ENCODE data around the gene SLC16A3. TPM values are rescaled to one million over a fixed set of nuclear protein-coding genes. Genes with fewer than 3 reads are reported as not detected.

The SLC16A3 gene
- total and polyA plus RNA-seq, 9 of the 15 experiments (the other 6 are each of a cell fraction or from before 2014, with no cell fraction given) = 0.11 to 5.4 (median 1.2) TPM; not detected in 2

DNA sequence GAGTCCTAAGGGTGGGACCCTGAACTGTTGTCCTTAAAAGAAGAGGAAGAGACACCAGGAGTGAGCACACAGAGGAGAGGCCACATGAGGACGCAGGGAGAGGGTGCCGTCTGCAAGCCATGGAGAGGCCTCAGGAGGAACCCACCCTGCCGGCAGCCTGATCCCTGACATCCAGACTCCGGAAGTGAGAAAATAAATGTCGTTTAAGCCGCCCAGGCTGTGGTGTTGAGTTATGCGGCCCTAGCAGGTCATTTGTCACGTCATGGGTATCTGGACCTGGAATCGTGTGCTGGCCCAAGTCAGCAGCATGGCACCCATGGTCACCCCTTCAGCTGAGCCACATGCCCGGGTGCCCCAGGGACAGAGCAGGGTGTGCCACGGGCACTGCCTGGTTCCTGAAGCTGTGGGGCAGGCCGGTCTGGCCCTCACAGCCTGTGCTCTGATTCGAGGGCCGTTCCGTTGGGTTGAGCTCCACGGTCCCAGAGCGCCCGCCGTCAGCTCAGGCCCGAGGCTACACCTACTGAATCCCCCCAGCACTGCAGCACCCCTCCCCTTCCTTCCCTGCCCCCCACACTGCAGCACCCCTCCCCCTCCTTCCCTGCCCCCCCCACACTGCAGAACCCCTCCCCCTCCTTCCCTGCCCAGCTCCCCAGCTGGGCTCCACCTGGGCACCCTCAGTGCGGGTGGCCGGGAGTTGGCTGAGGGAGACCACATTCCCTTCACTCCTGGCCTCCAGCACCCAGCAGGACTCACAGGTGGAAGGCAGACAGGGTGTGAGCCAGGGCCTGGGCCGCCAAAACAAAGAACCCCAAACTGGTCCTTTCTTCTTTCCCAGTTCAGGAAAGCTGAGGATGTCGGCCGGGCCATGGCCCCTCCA lies 13.5 kb upstream of the SLC16A3 start (continued):
- no peak for TF ChIP-seq TAF15 (IDR thresholded peaks at IDR 0.05; ENCODE audit: low read depth, low read length)
- TF ChIP-seq HNRNPUL1 (IDR thresholded peaks at IDR 0.05; ENCODE audit: low read length) = no peak
- 0 out of 2 replicates have a peak, but pooled peaks have one; percentile 31 for TF ChIP-seq GABPB1 (CRISPR knock-in tag; IDR thresholded peaks at IDR 0.05)
- TF ChIP-seq, protein P1, sequence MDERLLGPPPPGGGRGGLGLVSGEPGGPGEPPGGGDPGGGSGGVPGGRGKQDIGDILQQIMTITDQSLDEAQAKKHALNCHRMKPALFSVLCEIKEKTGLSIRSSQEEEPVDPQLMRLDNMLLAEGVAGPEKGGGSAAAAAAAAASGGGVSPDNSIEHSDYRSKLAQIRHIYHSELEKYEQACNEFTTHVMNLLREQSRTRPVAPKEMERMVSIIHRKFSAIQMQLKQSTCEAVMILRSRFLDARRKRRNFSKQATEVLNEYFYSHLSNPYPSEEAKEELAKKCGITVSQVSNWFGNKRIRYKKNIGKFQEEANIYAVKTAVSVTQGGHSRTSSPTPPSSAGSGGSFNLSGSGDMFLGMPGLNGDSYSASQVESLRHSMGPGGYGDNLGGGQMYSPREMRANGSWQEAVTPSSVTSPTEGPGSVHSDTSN (CRISPR knock-in tag; IDR thresholded peaks at IDR 0.05; ENCODE audit: low read depth) = no peak
- TF ChIP-seq, protein P1 (tag; conservative IDR thresholded peaks at IDR 0.05; ENCODE audit: low read depth) = peak; percentile 56; the same call in 1 of the 2 replicates
- TF ChIP-seq NCOA4 (IDR thresholded peaks at IDR 0.05; ENCODE audit: partially characterized antibody) = no peak

DNA sequence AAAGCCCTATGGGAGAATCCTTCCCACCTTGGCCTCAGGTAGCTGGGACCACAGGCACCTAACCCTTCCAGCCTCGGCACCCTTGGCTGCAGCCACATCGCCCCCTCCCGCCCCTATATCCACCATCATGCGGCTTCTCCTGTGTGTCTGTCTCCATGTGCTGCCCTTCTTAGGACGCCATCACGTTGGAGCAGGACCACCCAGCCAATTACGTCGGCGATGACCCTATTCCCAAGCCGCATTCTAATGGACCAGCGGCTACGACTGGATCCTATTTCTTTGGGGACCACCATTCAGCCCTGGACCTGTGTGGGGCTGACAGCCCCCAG lies 12.9 kb upstream of the SLC16A3 start:
- no peak for FAIRE-seq
- Histone ChIP-seq H3K36me3 (ENCODE audit: control insufficient read depth, insufficient read depth, low read length) (no peaks in the 10 kb centered on the region), H3K4me2 (ENCODE audit: insufficient read depth, low read length) (no peak overlapping the region), H3K79me2 (ENCODE audit: control insufficient read depth, insufficient read depth, low read length) (peaks cover 26% of the 10 kb centered on the region), H3K4me1 (replicated peaks in 1 of 2; ENCODE audit: control insufficient read depth in 2 of 2, insufficient read depth in 2 of 2, low read length in 2 of 2) (peaks cover 50 to 75% of the 10 kb centered on the region in 2 experiments), H3K27ac (ENCODE audit: extremely low read depth, low read depth, low read length) (peak overlapping the region; percentile 98), H3K27me3 (ENCODE audit: control insufficient read depth in 2 of 2, insufficient read depth in 2 of 2, low read length in 2 of 2) (no peaks in the 10 kb centered on the region), H3K9me1 (ENCODE audit: control insufficient read depth, insufficient read depth, low read length) (no peaks in the 10 kb centered on the region), H3K9me3 (replicated peaks; ENCODE audit: control insufficient read depth, insufficient read depth, low read depth, low read length) (no peaks in the 10 kb centered on the region), H2AFZ (ENCODE audit: low read depth, low read length) (no peak overlapping the region), H3K9ac (ENCODE audit: insufficient read depth in 1 of 2, low read depth in 2 of 2, low read length in 2 of 2) (peak overlapping the region; percentile 78 to 92; a peak in 3 of 4 replicates), H3K4me3 (no peak overlapping the region), H4K20me1 (replicated peaks; ENCODE audit: control insufficient read depth, insufficient read depth, low read length) (no peaks in the 10 kb centered on the region)
- no TSS peak for BruUV-seq (replicated peaks)
- 100% methylated on average over 2 of the region's 12 CpGs for WGBS (ENCODE audit: insufficient coverage, low coverage, missing lambda C conversion rate)
- ChIA-PET CTCF (ENCODE audit: low intra/inter-chr PET ratio) (no interaction called here), POLR2A (interaction anchor here (0.6 kb wide), 1 partner anchor 16 kb away, joined by 3 read pairs; no protein-coding TSS in a partner anchor)
- intact Hi-C loops (cut with micrococcal nuclease) = no loop called here
- no peak for DNase-seq (ENCODE audit: extremely low read depth in 1 of 4, low spot score in 3 of 4)
- TF ChIP-seq, protein P2, sequence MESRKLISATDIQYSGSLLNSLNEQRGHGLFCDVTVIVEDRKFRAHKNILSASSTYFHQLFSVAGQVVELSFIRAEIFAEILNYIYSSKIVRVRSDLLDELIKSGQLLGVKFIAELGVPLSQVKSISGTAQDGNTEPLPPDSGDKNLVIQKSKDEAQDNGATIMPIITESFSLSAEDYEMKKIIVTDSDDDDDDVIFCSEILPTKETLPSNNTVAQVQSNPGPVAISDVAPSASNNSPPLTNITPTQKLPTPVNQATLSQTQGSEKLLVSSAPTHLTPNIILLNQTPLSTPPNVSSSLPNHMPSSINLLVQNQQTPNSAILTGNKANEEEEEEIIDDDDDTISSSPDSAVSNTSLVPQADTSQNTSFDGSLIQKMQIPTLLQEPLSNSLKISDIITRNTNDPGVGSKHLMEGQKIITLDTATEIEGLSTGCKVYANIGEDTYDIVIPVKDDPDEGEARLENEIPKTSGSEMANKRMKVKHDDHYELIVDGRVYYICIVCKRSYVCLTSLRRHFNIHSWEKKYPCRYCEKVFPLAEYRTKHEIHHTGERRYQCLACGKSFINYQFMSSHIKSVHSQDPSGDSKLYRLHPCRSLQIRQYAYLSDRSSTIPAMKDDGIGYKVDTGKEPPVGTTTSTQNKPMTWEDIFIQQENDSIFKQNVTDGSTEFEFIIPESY (CRISPR knock-in tag; IDR thresholded peaks at IDR 0.05) = no peak
- 0 out of 2 replicates have a peak, but pooled peaks have one; percentile 35 for TF ChIP-seq PURB (CRISPR knock-in tag; IDR thresholded peaks at IDR 0.05; ENCODE audit: low read depth)
- no peak for ATAC-seq
- in situ Hi-C loops (cut with MboI) = no loop called here
